Right lobe of liver (tissue), 6 donors: Measurements from ENCODE around the gene LEP. TPM values are rescaled to one million over a fixed set of nuclear protein-coding genes. Genes with fewer than 3 reads are reported as not detected.

ENCODE experiments used
- ATAC-seq, 4 donors: fragments of 200-7000 bp; cut with Tn5 transposase; one replicate each; pipeline ENCODE4 v1.9.1; 2020; ENCODE audit warnings: mild to moderate bottlenecking in 4 of 4, moderate library complexity in 4 of 4
- DNase-seq, 3 donors: peaks; one replicate each; pipeline ENCODE4 v3.0.0-alpha.2; 2020
- H3K27ac ChIP-seq, 3 donors: fragments of 200-600 bp; one replicate each; pipeline ENCODE4 v1.8.0; 2022
- H3K27me3 ChIP-seq, 2 donors: fragments of 200-600 bp; one replicate each; pipeline ENCODE4 v1.8.0; 2022
- H3K36me3 ChIP-seq, 4 donors: fragments of 200-600 bp; sonication (generic) in 1 of 4; one replicate each; pipeline versions ENCODE4 v1.5.1 to v1.8.0; 2017 to 2022; ENCODE audit warnings: control low read depth in 1 of 4
- H3K4me1 ChIP-seq, 4 donors: fragments of 200-600 bp; sonication (generic) in 1 of 4; one replicate each; pipeline versions ENCODE4 v1.5.1 to v1.8.0; 2017 to 2022; ENCODE audit warnings: control low read depth in 1 of 4
- H3K4me3 ChIP-seq, 3 donors: fragments of 200-600 bp; one replicate each; pipeline ENCODE4 v1.8.0; 2022
- H3K9me3 ChIP-seq, 4 donors: fragments of 200-600 bp; sonication (generic) in 1 of 4; one replicate each; pipeline versions ENCODE4 v1.5.1 to v1.8.0; 2017 to 2022; ENCODE audit warnings: control low read depth in 1 of 4
- CTCF ChIP-seq, 4 donors: fragments of 200-600 bp in 3 of 4; fragments of 450-650 bp in 1 of 4; IDR thresholded peaks; one replicate each; pipeline versions ENCODE4 v1.5.1 to v1.8.0; 2016 to 2022; ENCODE audit warnings: antibody characterized with exemption in 4 of 4, mild to moderate bottlenecking in 2 of 4
- POLR2A ChIP-seq: fragments of 450-650 bp; IDR thresholded peaks from one replicate; pipeline ENCODE4 v1.6.1; 2017; ENCODE audit warnings: antibody characterized with exemption, mild to moderate bottlenecking
- WGBS: methylation state at CpG from one replicate; pipeline ENCODE4 v1.1.6; 2018; ENCODE audit warnings: low coverage, low lambda C conversion rate; ENCODE audit not compliant: insufficient coverage; ENCODE audit errors: missing lambda C conversion rate; 5-methylcytosine and 5-hydroxymethylcytosine counted together
- intact Hi-C, 2 donors: fragments of 100-400 bp; cut with DNase I; formaldehyde crosslinking; loops; one replicate each; pipeline versions ENCODE4 v1.11.2 to v1.14.1; 2022
- total RNA-seq, 6 experiments: library from RNA; depleted of rRNA in 2 of 6; stranded (reverse); fragments of >200 nt in 2 of 6; fragmentation: NEBNext Ultra II Directional in 3 of 6; extraction: Animal tissue kit (Norgen Biotek cat#: 25700) in 3 of 6; gene quantifications; one replicate each; pipeline versions ENCODE4 v1.1.0 to v1.2.4, GENCODE V29; 2016 to 2023
- donor health status: DM: no; HTN: yes; CAD: no.
- donor health status: DM: no; HTN: no; CAD: no.
- donor health status: DM: no; HTN: no; CAD: no.
- donor health status: DM: no; HTN: yes; CAD: no.
- donor health status: DM: no; HTN: yes; CAD: no.

Gene LEP
- total RNA-seq, 6 experiments from 2014 or later, result not detected

GRCh38 chr7:128259131-128260061, 18.3 kb downstream of the LEP start:
- no peak for DNase-seq
- no peaks in the 10 kb centered on the region for H3K27me3 ChIP-seq
- H3K9me3 ChIP-seq, result no peaks in the 10 kb centered on the region
- no peak for ATAC-seq
- intact Hi-C loops, result no loop called here
- no peak overlapping the region for H3K4me3 ChIP-seq
- no peak overlapping the region for H3K27ac ChIP-seq
- 67% methylated on average over 9 of the region's 11 CpGs for WGBS
- TF ChIP-seq POLR2A (no peak), CTCF (IDR thresholded peaks at IDR 0.05) (no peak)
- H3K4me1 ChIP-seq, result no peaks in the 10 kb centered on the region
- no peaks in the 10 kb centered on the region for H3K36me3 ChIP-seq

GRCh38 chr7:128260069-128260795, 19.2 kb downstream of the LEP start:
- ATAC-seq, result no peak
- H3K36me3 ChIP-seq, result no peaks in the 10 kb centered on the region

GRCh38 chr7:128262273-128263028, 21.4 kb downstream of the LEP start:
- Histone ChIP-seq H3K27ac (no peak overlapping the region), H3K36me3 (no peaks in the 10 kb centered on the region), H3K4me3 (no peak overlapping the region), H3K9me3 (no peaks in the 10 kb centered on the region), H3K27me3 (no peaks in the 10 kb centered on the region), H3K4me1 (no peaks in the 10 kb centered on the region)
- DNase-seq (no peak), ATAC-seq (no peak)
- TF ChIP-seq CTCF (IDR thresholded peaks at IDR 0.05) (no peak), POLR2A (no peak)
- WGBS, result 83% methylated on average over 8 of the region's 15 CpGs
- intact Hi-C loops, result no loop called here

More at GRCh38 chr7:128260069-128260795, 19.2 kb downstream of the LEP start:
- TF ChIP-seq POLR2A (no peak), CTCF (IDR thresholded peaks at IDR 0.05) (no peak)
- intact Hi-C loops, result no loop called here
- H3K27ac ChIP-seq, result no peak overlapping the region
- H3K27me3 ChIP-seq, result no peaks in the 10 kb centered on the region
- no peaks in the 10 kb centered on the region for H3K4me1 ChIP-seq
- 74% methylated on average over 7 of the region's 12 CpGs for WGBS
- no peak overlapping the region for H3K4me3 ChIP-seq
- DNase-seq, result no peak
- H3K9me3 ChIP-seq, result no peaks in the 10 kb centered on the region

- ATAC-seq (no peak), DNase-seq (no peak)
- H3K9me3 ChIP-seq, result no peaks in the 10 kb centered on the region
- no peaks in the 10 kb centered on the region for H3K27me3 ChIP-seq
- H3K27ac ChIP-seq, result no peak overlapping the region
- no peaks in the 10 kb centered on the region for H3K4me1 ChIP-seq
- H3K36me3 ChIP-seq, result no peaks in the 10 kb centered on the region
- H3K4me3 ChIP-seq, result no peak overlapping the region
- intact Hi-C loops, result no loop called here
- TF ChIP-seq CTCF (IDR thresholded peaks at IDR 0.05) (no peak), POLR2A (no peak)
- WGBS, result 78% methylated on average over 3 of the region's 3 CpGs
These were observed 22.3 kb downstream of the LEP start for GRCh38 chr7:128263420-128263819.
